ENCODE measurements around the gene SDHAF3. TPM values are rescaled to one million over a fixed set of nuclear protein-coding genes. Genes with fewer than 3 reads are reported as not detected.
A peak's percentile ranks its signal among the peaks of the same experiment; 100 is the strongest.
"Not testable (repeated sequence)": the region's sequence is repeated elsewhere in the genome, so short reads cannot be mapped to it uniquely, and the experiment has no call there.

SDHAF3 gene
- total RNA-seq (2014; rRNA removed; shearing (Covaris generic)): 22.6 and 52.0 TPM in 2 replicates

GRCh38 chr7:97117372-97118188, at the start of gene SDHAF3:
Gene SDHAF3, plus strand, starts transcription at chr7:97117698. Its CDS starts 26 bp downstream, at chr7:97117724.
- peak; percentile 98 for DNase-seq (ENCODE audit: low read depth)

DNA sequence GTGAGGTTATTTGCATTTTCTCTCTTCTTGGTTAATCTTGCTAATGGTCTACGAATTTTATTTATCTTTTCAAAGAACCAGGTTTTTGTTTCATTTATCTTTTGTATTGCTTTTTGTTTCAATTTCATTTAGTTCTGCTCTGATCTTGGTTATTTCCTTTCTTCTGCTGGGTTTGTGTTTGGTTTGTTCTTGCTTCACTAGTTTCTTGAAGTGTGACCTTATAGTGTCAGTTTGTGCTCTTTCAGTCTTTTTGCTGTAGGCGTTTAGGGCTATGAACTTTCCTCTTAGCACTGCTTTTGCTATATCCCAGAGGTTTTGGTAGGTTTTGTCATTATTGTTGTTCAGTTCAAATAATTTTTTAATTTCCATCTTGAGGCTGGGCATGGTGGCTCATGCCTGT, 45.5 kb upstream of the SDHAF3 start:
- DNase-seq (ENCODE audit: low read depth): not testable (repeated sequence)

GRCh38 chr7:97075928-97076327, 41.6 kb upstream of the SDHAF3 start:
- DNase-seq (ENCODE audit: low read depth): peak; percentile 6

- no peak for DNase-seq (ENCODE audit: low read depth)
These were observed 39.2 kb upstream of the SDHAF3 start for GRCh38 chr7:97078023-97078969.

DNA sequence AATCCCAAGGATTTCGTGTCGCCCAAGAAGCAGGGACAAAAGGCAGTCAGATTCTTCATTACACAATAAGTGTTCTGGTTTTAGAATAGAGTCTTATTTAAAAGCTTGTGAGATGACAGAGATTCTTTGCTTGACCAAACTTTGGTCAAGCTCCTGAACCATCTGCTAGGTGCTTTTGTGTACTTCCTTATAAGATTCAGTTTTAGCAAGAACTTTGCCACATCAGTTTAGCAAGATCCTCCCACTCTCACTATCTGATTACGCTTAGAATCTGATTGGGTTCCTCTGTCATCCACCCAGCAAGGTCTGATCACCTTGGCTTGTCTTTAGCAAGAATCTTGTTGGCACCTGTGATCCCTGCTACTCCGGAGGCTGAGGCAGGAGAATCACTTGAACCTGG, 38.2 kb upstream of the SDHAF3 start:
- no peak for DNase-seq (ENCODE audit: low read depth)

- no peak for DNase-seq (ENCODE audit: low read depth)
These were observed 35.8 kb upstream of the SDHAF3 start for GRCh38 chr7:97081521-97082300.

- DNase-seq (ENCODE audit: low read depth): no peak
These were observed 29.1 kb upstream of the SDHAF3 start for GRCh38 chr7:97088364-97088763.

GRCh38 chr7:97089771-97090170, 27.7 kb upstream of the SDHAF3 start:
- no peak for DNase-seq (ENCODE audit: low read depth)

DNA sequence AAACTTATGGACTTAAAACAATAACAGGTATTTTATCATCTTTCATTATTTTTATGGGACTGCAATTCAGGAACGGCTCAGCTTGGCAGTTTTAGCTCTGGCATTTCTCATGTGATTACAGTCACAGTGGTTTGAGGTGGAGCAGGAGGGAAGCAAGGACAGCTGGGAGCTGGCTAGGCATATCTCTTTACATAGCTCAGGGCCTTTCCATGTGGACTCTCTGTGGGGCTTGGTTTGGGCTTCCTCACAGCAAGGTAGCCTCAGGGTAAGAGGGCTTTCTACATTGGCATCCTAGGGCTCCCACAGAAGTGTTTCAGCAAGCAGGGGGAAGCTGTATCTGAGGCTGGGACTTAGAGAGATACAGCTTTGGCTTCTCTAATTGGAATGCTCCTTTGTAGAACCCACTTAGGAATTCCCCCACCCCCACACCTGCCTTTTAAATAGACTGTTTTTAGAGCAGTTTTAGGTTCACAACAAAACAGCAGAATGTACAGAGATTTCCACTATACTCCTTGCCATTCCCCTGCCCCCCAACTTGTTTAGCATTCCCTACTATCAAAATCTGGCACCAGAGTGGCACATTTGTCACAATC, 26.6 kb upstream of the SDHAF3 start:
- DNase-seq (ENCODE audit: low read depth): no peak

DNA sequence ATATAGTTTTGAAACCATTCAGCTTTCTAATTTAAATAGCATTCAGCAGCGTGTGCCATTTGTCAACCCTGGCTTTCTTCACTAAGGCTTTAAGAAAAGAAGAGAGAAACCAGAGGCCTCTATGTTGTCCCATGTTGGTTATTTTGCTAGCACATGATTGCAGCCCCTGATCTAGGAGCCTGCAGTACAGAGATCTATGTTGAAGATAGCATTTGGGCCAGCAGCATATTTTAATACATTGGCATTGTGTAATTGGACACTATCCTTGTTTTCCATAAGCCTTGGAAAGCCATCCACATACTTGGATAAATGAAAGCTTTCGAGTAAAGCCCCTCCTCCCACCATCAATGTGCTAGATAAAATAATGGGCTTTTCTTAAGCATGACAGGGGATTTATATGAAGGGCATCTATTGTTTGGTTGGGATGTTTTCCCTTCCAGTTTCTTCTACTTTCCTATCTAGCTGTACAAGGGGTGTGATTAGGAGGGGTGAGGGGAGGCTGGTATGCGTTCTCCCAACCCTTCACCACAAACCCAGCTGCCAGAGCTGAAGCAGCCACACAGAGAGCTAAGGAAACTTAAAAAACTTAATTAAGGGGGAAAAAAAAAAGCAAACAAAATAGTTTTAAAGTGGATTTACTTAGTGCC, 23.1 kb upstream of the SDHAF3 start:
- DNase-seq (ENCODE audit: low read depth): no peak

DNA sequence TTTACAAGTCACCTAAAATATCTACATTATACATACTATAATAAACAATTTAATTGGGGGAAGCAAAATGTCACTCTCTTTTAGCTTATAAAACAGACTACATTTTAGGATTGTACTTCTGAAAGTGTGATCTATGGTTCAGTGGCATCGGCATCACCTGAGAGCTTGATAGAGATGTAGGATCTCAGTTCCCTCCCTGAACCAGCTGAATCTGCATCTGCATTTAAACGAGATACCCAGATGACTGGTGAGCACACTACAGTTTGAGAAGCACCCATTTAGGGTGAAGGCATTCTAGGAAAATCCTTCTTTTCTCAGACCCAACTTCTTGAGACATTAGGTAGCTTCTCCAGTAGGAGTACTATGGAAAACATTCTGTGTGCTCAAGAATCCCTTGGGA, 21.5 kb upstream of the SDHAF3 start:
- no peak for DNase-seq (ENCODE audit: low read depth)

DNA sequence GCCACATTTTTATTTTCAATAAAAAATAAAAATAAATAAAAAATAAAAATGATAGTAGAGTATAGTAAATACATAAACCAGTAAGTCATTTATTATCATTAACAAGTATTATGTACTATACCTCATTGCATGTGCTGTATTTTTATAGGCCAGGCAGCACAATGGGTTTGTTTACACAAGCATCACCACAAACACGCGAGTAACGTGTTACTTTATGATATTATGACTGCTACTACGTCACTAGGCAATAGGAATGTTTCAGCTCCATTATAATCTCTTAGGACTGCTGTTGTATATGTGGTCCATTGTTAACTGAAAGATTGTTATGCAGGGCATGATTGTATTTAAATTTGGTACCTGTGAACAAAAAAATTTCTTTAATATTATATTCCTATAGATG, 20.8 kb upstream of the SDHAF3 start:
- no peak for DNase-seq (ENCODE audit: low read depth)

- DNase-seq (ENCODE audit: low read depth): peak; percentile 74
These were observed 12.7 kb upstream of the SDHAF3 start for GRCh38 chr7:97104719-97105238.

- DNase-seq (ENCODE audit: low read depth): no peak
These were observed 10.2 kb upstream of the SDHAF3 start for GRCh38 chr7:97107192-97107800.

- DNase-seq (ENCODE audit: low read depth): no peak
These were observed 1.2 kb upstream of the SDHAF3 start for GRCh38 chr7:97116308-97116707.

GRCh38 chr7:97117035-97117371, 495 bp upstream of the SDHAF3 start:
- DNase-seq (ENCODE audit: low read depth): no peak

DNA sequence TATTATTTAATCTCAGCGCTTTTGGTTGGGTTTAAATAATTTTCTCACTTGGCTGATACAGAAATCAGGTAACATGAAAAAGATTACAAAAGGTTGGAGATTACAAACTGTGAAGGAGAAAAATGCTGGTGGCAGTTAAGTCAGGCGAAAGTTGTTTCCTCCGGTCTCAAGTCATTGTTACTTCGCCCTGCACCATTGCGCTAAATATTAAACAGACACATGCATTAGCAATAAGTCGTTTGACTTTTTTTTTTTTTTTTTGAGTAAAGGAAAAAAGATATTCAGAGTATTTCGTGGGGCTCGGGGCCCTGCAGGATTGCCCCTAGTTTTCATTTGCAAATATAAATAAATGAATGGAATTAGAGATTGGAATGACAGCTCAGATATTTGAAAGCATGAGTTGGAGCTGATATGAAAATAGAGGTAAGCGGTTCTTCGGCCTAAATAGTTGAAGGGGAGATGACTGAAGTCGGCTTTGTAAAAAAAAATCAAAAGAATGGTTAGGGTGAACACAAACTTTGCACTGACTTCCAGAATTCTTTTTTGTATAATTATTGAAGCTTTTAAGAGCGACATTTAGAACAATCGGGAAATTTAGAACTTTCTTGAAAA, 914 bp downstream of the SDHAF3 start:
- no peak for DNase-seq (ENCODE audit: low read depth)

DNA sequence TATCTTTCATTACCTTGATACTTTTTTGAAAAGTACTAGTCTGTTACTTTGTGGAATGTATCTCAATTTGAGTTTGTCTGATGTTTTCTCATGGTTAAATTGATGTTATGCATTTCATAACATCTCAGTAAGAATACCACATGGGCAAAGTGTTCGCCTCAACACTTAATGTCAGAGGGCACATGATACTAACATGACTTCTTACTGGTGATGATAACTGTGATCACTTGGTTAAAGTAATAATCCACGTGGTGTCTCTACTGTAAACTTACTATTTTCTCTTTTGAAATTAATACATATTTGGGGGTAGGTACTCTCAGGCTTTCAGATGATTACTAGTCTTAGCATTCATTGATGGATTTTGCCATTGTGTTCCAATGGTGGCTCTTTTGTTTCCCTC, 2.2 kb downstream of the SDHAF3 start:
- no peak for DNase-seq (ENCODE audit: low read depth)

- no peak for DNase-seq (ENCODE audit: low read depth)
These were observed 3.4 kb downstream of the SDHAF3 start for GRCh38 chr7:97120713-97121457.
